Neural cell (in vitro differentiated cells): Measurements from ENCODE around the gene UBASH3B. TPM values are rescaled to one million over a fixed set of nuclear protein-coding genes. Genes with fewer than 3 reads are reported as not detected.

Experiments used
- H2AFZ ChIP-seq: fragments of 200-600, 300-800 bp; sonication (generic), shearing (Covaris generic); 2 replicates; pipeline ENCODE4 v1.6.0; 2014; ENCODE audit warnings: low read depth, mild to moderate bottlenecking, antibody characterized with exemption, low read length, moderate library complexity
- H3F3A ChIP-seq: fragments of 200-600 bp; shearing (Covaris generic); 2 replicates; pipeline ENCODE4 v1.6.1; 2016; ENCODE audit warnings: mild to moderate bottlenecking, moderate library complexity, mixed read lengths, antibody characterized with exemption, low read length; ENCODE audit not compliant: insufficient read depth, poor library complexity, severe bottlenecking
- H3K27ac ChIP-seq: fragments of 200-600, 300-800 bp; sonication (generic), shearing (Covaris generic); 2 replicates; pipeline ENCODE4 v1.5.1; 2014; ENCODE audit warnings: mild to moderate bottlenecking, low read length, moderate library complexity
- H3K27me3 ChIP-seq: fragments of 300-800, 200-600 bp; sonication (generic), shearing (Covaris generic); 2 replicates; pipeline ENCODE4 v1.6.0; 2014; ENCODE audit warnings: mild to moderate bottlenecking, low read depth, low read length, moderate library complexity; ENCODE audit not compliant: insufficient read depth
- H3K36me3 ChIP-seq: fragments of 300-800, 200-600 bp; sonication (generic), shearing (Covaris generic); 2 replicates; pipeline ENCODE4 v1.5.1; 2014; ENCODE audit warnings: mild to moderate bottlenecking, antibody characterized with exemption, low read length, moderate library complexity; ENCODE audit not compliant: insufficient read depth
- H3K4me2 ChIP-seq: fragments of 300-800, 200-600 bp; sonication (generic), shearing (Covaris generic); 2 replicates; pipeline ENCODE4 v1.6.0; 2014; ENCODE audit warnings: mild to moderate bottlenecking, low read length
- H3K4me3 ChIP-seq: fragments of 300-800, 200-600 bp; sonication (generic), shearing (Covaris generic); 2 replicates; pipeline ENCODE4 v1.5.1; 2014; ENCODE audit warnings: mild to moderate bottlenecking, low read length, moderate library complexity
- H3K79me2 ChIP-seq: fragments of 200-600 bp; shearing (Covaris generic); replicated peaks from 2 replicates; pipeline ENCODE4 v1.6.0; 2014; ENCODE audit warnings: mild to moderate bottlenecking, low read length, moderate library complexity; ENCODE audit not compliant: insufficient read depth
- H3K9ac ChIP-seq: fragments of 300-800, 200-600 bp; sonication (generic), shearing (Covaris generic); 2 replicates; pipeline ENCODE4 v1.6.1; 2016; ENCODE audit warnings: mild to moderate bottlenecking, low read length, mixed read lengths
- H3K9me2 ChIP-seq: fragments of 200-600 bp; shearing (Covaris generic); 2 replicates; pipeline ENCODE4 v1.6.1; 2016; ENCODE audit warnings: mild to moderate bottlenecking, low read length, mixed read lengths; ENCODE audit not compliant: insufficient read depth
- H3K9me3 ChIP-seq: fragments of 200-600, 300-800 bp; sonication (generic), shearing (Covaris generic); 2 replicates; pipeline ENCODE4 v1.6.1; 2016; ENCODE audit warnings: mild to moderate bottlenecking, mixed run types, low read length, moderate library complexity, mixed read lengths
- H4K20me1 ChIP-seq: fragments of 200-600 bp; shearing (Covaris generic); 2 replicates; pipeline ENCODE4 v1.6.1; 2016; ENCODE audit warnings: mild to moderate bottlenecking, mixed run types; ENCODE audit not compliant: insufficient read depth
- CTCF ChIP-seq: fragments of 450-650 bp; IDR thresholded peaks from 2 replicates; pipeline ENCODE4 v1.5.1; 2014; ENCODE audit warnings: antibody characterized with exemption, mild to moderate bottlenecking, moderate library complexity; ENCODE audit not compliant: poor library complexity, severe bottlenecking
- EP300 ChIP-seq: fragments of 450-650 bp; conservative IDR thresholded peaks from 2 replicates; pipeline ENCODE4 v1.6.1; 2014; ENCODE audit warnings: antibody characterized with exemption, mild to moderate bottlenecking, moderate library complexity; ENCODE audit not compliant: poor library complexity, severe bottlenecking
- EZH2 ChIP-seq: fragments of 200-600, 300-800 bp; shearing (Covaris generic), sonication (generic); IDR thresholded peaks from 2 replicates; pipeline ENCODE4 v1.6.1; 2014; ENCODE audit warnings: antibody characterized with exemption, low read length, borderline replicate concordance, mild to moderate bottlenecking; ENCODE audit not compliant: insufficient read depth, poor library complexity, severe bottlenecking
- MXI1 ChIP-seq: fragments of 450-650 bp; conservative IDR thresholded peaks from 2 replicates; pipeline ENCODE4 v1.6.1; 2014; ENCODE audit warnings: antibody characterized with exemption, mild to moderate bottlenecking; ENCODE audit not compliant: poor library complexity, severe bottlenecking
- POLR2AphosphoS5 ChIP-seq: IDR thresholded peaks from 2 replicates; pipeline ENCODE4 v1.6.1; 2012
- RAD21 ChIP-seq: fragments of 450-650 bp; conservative IDR thresholded peaks from 2 replicates; pipeline ENCODE4 v1.6.1; 2014; ENCODE audit warnings: antibody characterized with exemption, mild to moderate bottlenecking, moderate library complexity
- REST ChIP-seq: IDR thresholded peaks from 2 replicates; pipeline ENCODE4 v1.6.1; 2012; ENCODE audit warnings: borderline replicate concordance
- SMC3 ChIP-seq: fragments of 450-650 bp; conservative IDR thresholded peaks from 2 replicates; pipeline ENCODE4 v1.6.1; 2014; ENCODE audit warnings: antibody characterized with exemption, mild to moderate bottlenecking, moderate library complexity; ENCODE audit not compliant: poor library complexity
- TAF1 ChIP-seq: IDR thresholded peaks from 2 replicates; pipeline ENCODE4 v1.6.1; 2012; ENCODE audit warnings: low read depth
- polyA plus RNA-seq: library from polyadenylated mRNA; depleted of rRNA; stranded (reverse); fragments of >200 nt; gene quantifications from 2 replicates; pipeline ENCODE4 v1.2.3, GENCODE V29; 2014

The UBASH3B gene
- polyA plus RNA-seq, 1 donor from 2014 or later: 4.2 TPM

- Histone ChIP-seq H3K27ac (no peak overlapping the region), H3K9ac (no peak overlapping the region), H4K20me1 (no peaks in the 10 kb centered on the region), H3K36me3 (no peaks in the 10 kb centered on the region), H3F3A (no peaks in the 10 kb centered on the region), H3K4me2 (no peak overlapping the region), H3K9me3 (no peaks in the 10 kb centered on the region), H3K27me3 (no peaks in the 10 kb centered on the region), H3K9me2 (no peaks in the 10 kb centered on the region), H3K4me3 (no peak overlapping the region), H2AFZ (no peak overlapping the region), H3K79me2 (no peaks in the 10 kb centered on the region)
- no peak for TF ChIP-seq EP300
- TF ChIP-seq REST: no peak
- TF ChIP-seq MXI1: no peak
- TF ChIP-seq CTCF: no peak
- TF ChIP-seq TAF1: no peak
- no peak for TF ChIP-seq EZH2
- no peak for TF ChIP-seq RAD21
- TF ChIP-seq POLR2AphosphoS5: no peak
- TF ChIP-seq SMC3: no peak
These were observed 65.9 kb downstream of the UBASH3B start for GRCh38 chr11:122721201-122721963.

GRCh38 chr11:122721964-122722266 lies 66.4 kb downstream of the UBASH3B start:
- Histone ChIP-seq H3K9ac (no peak overlapping the region), H3K79me2 (no peaks in the 10 kb centered on the region), H3K36me3 (no peaks in the 10 kb centered on the region), H3K27me3 (no peaks in the 10 kb centered on the region), H3F3A (no peaks in the 10 kb centered on the region), H3K9me2 (no peaks in the 10 kb centered on the region), H3K9me3 (no peaks in the 10 kb centered on the region), H4K20me1 (no peaks in the 10 kb centered on the region), H2AFZ (no peak overlapping the region), H3K4me3 (no peak overlapping the region), H3K4me2 (no peak overlapping the region), H3K27ac (no peak overlapping the region)
- TF ChIP-seq MXI1 (no peak), TAF1 (no peak), POLR2AphosphoS5 (no peak), CTCF (no peak), RAD21 (no peak), REST (no peak), EZH2 (no peak), EP300 (no peak), SMC3 (no peak)
